COLO668 (cell line): Measurements from ENCODE around the gene API5.

Experiments used
- DNase-seq: peaks from one replicate; lab custom pipeline; 2025; ENCODE audit not compliant: unreplicated experiment; lab: John Stamatoyannopoulos, UW

The API5 gene

GRCh38 chr11:43359422-43359818 lies 47.6 kb downstream of the API5 start:
- no peak for DNase-seq

- DNase-seq, result no peak
These were observed 48.7 kb downstream of the API5 start for GRCh38 chr11:43360361-43361032.

GRCh38 chr11:43366677-43367076 lies 54.9 kb downstream of the API5 start:
- no peak for DNase-seq

- DNase-seq, result no peak
These were observed 55.8 kb downstream of the API5 start for GRCh38 chr11:43367382-43368178.

- DNase-seq, result no peak
These were observed 64.3 kb downstream of the API5 start for GRCh38 chr11:43376065-43376464.

GRCh38 chr11:43376594-43376993 lies 64.8 kb downstream of the API5 start:
- DNase-seq, result no peak

GRCh38 chr11:43377389-43377788 lies 65.6 kb downstream of the API5 start:
- DNase-seq, result no peak

GRCh38 chr11:43378897-43379296 lies 67.1 kb downstream of the API5 start:
- DNase-seq, result no peak

GRCh38 chr11:43381802-43382201 lies 70.0 kb downstream of the API5 start:
- no peak for DNase-seq

- DNase-seq, result no peak
These were observed 70.8 kb downstream of the API5 start for GRCh38 chr11:43382614-43383013.

- no peak for DNase-seq
These were observed 72.6 kb downstream of the API5 start for GRCh38 chr11:43384393-43384792.

- no peak for DNase-seq
These were observed 80.9 kb downstream of the API5 start for GRCh38 chr11:43392713-43393112.

- no peak for DNase-seq
These were observed 82.1 kb downstream of the API5 start for GRCh38 chr11:43393765-43394355.
